NCI-H1048 (cell line): Measurements from ENCODE around the gene EIF4G3.
"Not testable (repeated sequence)": the region's sequence is repeated elsewhere in the genome, so short reads cannot be mapped to it uniquely, and the experiment has no call there.

Experiments
- DNase-seq: peaks from one replicate; lab custom pipeline; 2025; lab: John Stamatoyannopoulos, UW

The EIF4G3 gene

GRCh38 chr1:21149855-21150432 is 26.8 kb downstream of the EIF4G3 start:
- no peak for DNase-seq

GRCh38 chr1:21149430-21149854 is 27.3 kb downstream of the EIF4G3 start:
- DNase-seq: no peak

GRCh38 chr1:21143752-21144151 is 32.9 kb downstream of the EIF4G3 start:
- DNase-seq: no peak

GRCh38 chr1:21143138-21143537 is 33.6 kb downstream of the EIF4G3 start:
- no peak for DNase-seq

- no peak for DNase-seq
These were observed 35.7 kb downstream of the EIF4G3 start for GRCh38 chr1:21141030-21141429.

GRCh38 chr1:21139601-21140000 is 37.1 kb downstream of the EIF4G3 start:
- no peak for DNase-seq

- DNase-seq: not testable (repeated sequence)
These were observed 40.4 kb downstream of the EIF4G3 start for GRCh38 chr1:21136344-21136743.

GRCh38 chr1:21131200-21131599 is 45.5 kb downstream of the EIF4G3 start:
- DNase-seq: no peak

- no peak for DNase-seq
These were observed 47.3 kb downstream of the EIF4G3 start for GRCh38 chr1:21129407-21129806.

- DNase-seq: no peak
These were observed 50.4 kb downstream of the EIF4G3 start for GRCh38 chr1:21126324-21126723.

- no peak for DNase-seq
These were observed 51.9 kb downstream of the EIF4G3 start for GRCh38 chr1:21124846-21125245.

GRCh38 chr1:21123287-21123948 is 53.3 kb downstream of the EIF4G3 start:
- DNase-seq: no peak

GRCh38 chr1:21121764-21122471 is 54.8 kb downstream of the EIF4G3 start:
- DNase-seq: no peak

- no peak for DNase-seq
These were observed 58.5 kb downstream of the EIF4G3 start for GRCh38 chr1:21118167-21118566.

GRCh38 chr1:21117597-21118001 is 59.1 kb downstream of the EIF4G3 start:
- no peak for DNase-seq

GRCh38 chr1:21117159-21117558 is 59.5 kb downstream of the EIF4G3 start:
- no peak for DNase-seq

- no peak for DNase-seq
These were observed 61.5 kb downstream of the EIF4G3 start for GRCh38 chr1:21115098-21115760.

GRCh38 chr1:21114431-21114830 is 62.3 kb downstream of the EIF4G3 start:
- DNase-seq: no peak

GRCh38 chr1:21110163-21110562 is 66.5 kb downstream of the EIF4G3 start:
- DNase-seq: no peak

- DNase-seq: no peak
These were observed 70.0 kb downstream of the EIF4G3 start for GRCh38 chr1:21106709-21107108.

- DNase-seq: no peak
These were observed 70.5 kb downstream of the EIF4G3 start for GRCh38 chr1:21106238-21106637.

GRCh38 chr1:21105807-21106206 is 70.9 kb downstream of the EIF4G3 start:
- DNase-seq: no peak

GRCh38 chr1:21104683-21105082 is 72.0 kb downstream of the EIF4G3 start:
- no peak for DNase-seq
